Activated B cell treated with CpG ODN at 0.5 μM for 24 hours (primary cell): ENCODE data around the gene AKR1D1. TPM values are rescaled to one million over a fixed set of nuclear protein-coding genes. Genes with fewer than 3 reads are reported as not detected.

Experiments
- ATAC-seq: fragments of 200-7000 bp; cut with Tn5 transposase; one replicate; pipeline ENCODE4 v1.10.0; 2021; ENCODE audit warnings: low read depth, mild to moderate bottlenecking, moderate library complexity
- CTCF ChIA-PET: fragments of 350-600 bp; sonication (Branson Sonifier 250); formaldehyde crosslinking; loops from one replicate; lab custom pipeline; 2021; ENCODE audit warnings: antibody characterized with exemption; lab: Charles Lee
- POLR2A ChIA-PET: fragments of 350-600 bp; sonication (Branson Sonifier 250); formaldehyde crosslinking; loops from one replicate; lab custom pipeline; 2021; ENCODE audit warnings: antibody characterized with exemption; lab: Charles Lee
- DNase-seq: peaks from one replicate; pipeline ENCODE4 v3.0.0; 2022
- H3K27ac Mint-ChIP-seq: one replicate; pipeline ENCODE4 v1.8.0; 2020; ENCODE audit warnings: mixed read lengths
- H3K27me3 Mint-ChIP-seq: one replicate; pipeline ENCODE4 v1.8.0; 2021; ENCODE audit warnings: mixed read lengths
- H3K36me3 Mint-ChIP-seq: one replicate; pipeline ENCODE4 v1.8.0; 2021; ENCODE audit warnings: low read depth, mixed read lengths
- H3K4me1 Mint-ChIP-seq: one replicate; pipeline ENCODE4 v1.8.0; 2021; ENCODE audit warnings: mixed read lengths
- H3K4me3 Mint-ChIP-seq: one replicate; pipeline ENCODE4 v1.8.0; 2020; ENCODE audit warnings: mild to moderate bottlenecking, mixed read lengths
- H3K9me3 Mint-ChIP-seq: one replicate; pipeline ENCODE4 v1.8.0; 2020; ENCODE audit warnings: mixed read lengths
- CTCF ChIP-seq: fragments of 200-600 bp; IDR thresholded peaks from one replicate; pipeline ENCODE4 v1.8.0; 2022; ENCODE audit warnings: antibody characterized with exemption, mild to moderate bottlenecking
- intact Hi-C: fragments of 100-400 bp; cut with micrococcal nuclease; formaldehyde crosslinking; loops from one replicate; pipeline ENCODE4 v1.15.1; 2024
- total RNA-seq: library from RNA; stranded (reverse); gene quantifications from 2 replicates; pipeline ENCODE4 v1.2.3, GENCODE V29; 2022

Gene AKR1D1
- total RNA-seq, 1 donor from 2014 or later = not detected

- ChIA-PET CTCF (no interaction called here), POLR2A (no interaction called here)
- Mint-ChIP-seq H3K4me1 (no peaks in the 10 kb centered on the region), H3K27ac (no peak overlapping the region), H3K27me3 (peaks cover 4% of the 10 kb centered on the region), H3K9me3 (no peaks in the 10 kb centered on the region), H3K36me3 (no peaks in the 10 kb centered on the region), H3K4me3 (no peak overlapping the region)
- intact Hi-C loops = no loop called here
- ATAC-seq (no peak), DNase-seq (no peak)
- TF ChIP-seq CTCF = no peak
Measured at GRCh38 chr7:138063400-138063799, 12.9 kb upstream of the AKR1D1 start.

GRCh38 chr7:138064856-138065357, 11.4 kb upstream of the AKR1D1 start:
- ATAC-seq = no peak
- POLR2A ChIA-PET = no interaction called here
- peaks cover 4% of the 10 kb centered on the region for H3K27me3 Mint-ChIP-seq
- intact Hi-C loops = no loop called here
- H3K27ac Mint-ChIP-seq = no peak overlapping the region
- H3K4me3 Mint-ChIP-seq = no peak overlapping the region
- H3K36me3 Mint-ChIP-seq = no peaks in the 10 kb centered on the region
- no peak for TF ChIP-seq CTCF
- CTCF ChIA-PET = no interaction called here
- H3K9me3 Mint-ChIP-seq = no peaks in the 10 kb centered on the region
- DNase-seq = no peak
- H3K4me1 Mint-ChIP-seq = no peaks in the 10 kb centered on the region

- Mint-ChIP-seq H3K9me3 (no peaks in the 10 kb centered on the region), H3K4me1 (peaks cover 4% of the 10 kb centered on the region), H3K4me3 (no peak overlapping the region), H3K27ac (no peak overlapping the region), H3K36me3 (no peaks in the 10 kb centered on the region), H3K27me3 (peaks cover 4% of the 10 kb centered on the region)
- TF ChIP-seq CTCF = no peak
- DNase-seq (no peak), ATAC-seq (no peak)
- POLR2A ChIA-PET = no interaction called here
- intact Hi-C loops = no loop called here
- CTCF ChIA-PET = no interaction called here
Measured at GRCh38 chr7:138065827-138066226, 10.4 kb upstream of the AKR1D1 start.

- TF ChIP-seq CTCF = no peak
- ATAC-seq (no peak), DNase-seq (no peak)
- ChIA-PET CTCF (no interaction called here), POLR2A (no interaction called here)
- no peak overlapping the region for H3K4me3 Mint-ChIP-seq
- intact Hi-C loops = no loop called here
- H3K4me1 Mint-ChIP-seq = peaks cover 13% of the 10 kb centered on the region
- H3K27ac Mint-ChIP-seq = no peak overlapping the region
- peaks cover 4% of the 10 kb centered on the region for H3K27me3 Mint-ChIP-seq
- no peaks in the 10 kb centered on the region for H3K9me3 Mint-ChIP-seq
- H3K36me3 Mint-ChIP-seq = no peaks in the 10 kb centered on the region
Measured at GRCh38 chr7:138066954-138067394, 9.3 kb upstream of the AKR1D1 start.

GRCh38 chr7:138067774-138068173, 8.5 kb upstream of the AKR1D1 start:
- TF ChIP-seq CTCF = no peak
- no peak overlapping the region for H3K4me3 Mint-ChIP-seq
- intact Hi-C loops = no loop called here
- no peaks in the 10 kb centered on the region for H3K9me3 Mint-ChIP-seq
- POLR2A ChIA-PET = interaction anchor here (0.5 kb wide), 1 partner anchor 10 kb away, joined by 3 read pairs; no protein-coding TSS in a partner anchor
- ATAC-seq (no peak), DNase-seq (no peak)
- CTCF ChIA-PET = no interaction called here
- peaks cover 4% of the 10 kb centered on the region for H3K27me3 Mint-ChIP-seq
- H3K27ac Mint-ChIP-seq = no peak overlapping the region
- peaks cover 15% of the 10 kb centered on the region for H3K4me1 Mint-ChIP-seq
- no peaks in the 10 kb centered on the region for H3K36me3 Mint-ChIP-seq
